Neural progenitor cell (in vitro differentiated cells): ENCODE data around the gene NLRP3.

ENCODE experiments used
- CTCF ChIP-seq: fragments of 200-600 bp; sonication (generic); IDR thresholded peaks from 2 replicates; pipeline ENCODE4 v1.5.1; 2017; ENCODE audit warnings: antibody characterized with exemption, mild to moderate bottlenecking
- EZH2 ChIP-seq: fragments of 200-600 bp; sonication (generic); IDR thresholded peaks from 2 replicates; pipeline ENCODE4 v1.6.1; 2017; ENCODE audit warnings: antibody characterized with exemption, mild to moderate bottlenecking, moderate library complexity

- TF ChIP-seq CTCF (no peak), EZH2 (no peak)
Measured at GRCh38 chr1:247493106-247493505, 77.1 kb downstream of the NLRP3 start.
